Activated CD8-positive, alpha-beta memory T cell treated with anti-CD3 and anti-CD28 coated beads, Interleukin-2, amount 50 U/mL, for 1 hour (primary cell): ENCODE measurements around the gene CBFA2T2.
A peak's percentile ranks its signal among the peaks of the same experiment; 100 is the strongest.
"Not testable (repeated sequence)": the region's sequence is repeated elsewhere in the genome, so short reads cannot be mapped to it uniquely, and the experiment has no call there.

Experiments used
- DNase-seq: peaks from one replicate; pipeline ENCODE4 v3.0.0-alpha.2; 2020; ENCODE audit errors: extremely low read depth

CBFA2T2 gene

DNA sequence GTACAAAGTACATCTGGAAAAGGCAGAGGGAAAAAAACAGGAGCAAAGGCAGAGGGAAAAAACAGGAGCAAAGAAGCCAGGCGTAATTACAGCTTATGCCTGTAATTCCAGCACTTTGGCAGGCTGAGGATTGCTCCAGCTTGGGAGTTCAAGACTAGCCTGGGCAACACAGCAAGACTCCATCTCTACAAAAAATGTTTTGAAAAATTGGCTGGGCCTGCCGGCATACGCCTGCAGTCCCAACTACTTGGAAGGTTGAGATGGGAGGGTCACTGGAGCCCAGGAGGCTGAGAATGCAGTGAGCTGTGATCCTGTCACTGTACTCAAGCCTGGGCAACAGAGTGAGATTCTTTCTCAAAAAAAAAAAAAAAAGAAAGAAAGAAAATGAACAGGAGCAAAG lies 19.0 kb upstream of the CBFA2T2 start:
- no peak for DNase-seq

DNA sequence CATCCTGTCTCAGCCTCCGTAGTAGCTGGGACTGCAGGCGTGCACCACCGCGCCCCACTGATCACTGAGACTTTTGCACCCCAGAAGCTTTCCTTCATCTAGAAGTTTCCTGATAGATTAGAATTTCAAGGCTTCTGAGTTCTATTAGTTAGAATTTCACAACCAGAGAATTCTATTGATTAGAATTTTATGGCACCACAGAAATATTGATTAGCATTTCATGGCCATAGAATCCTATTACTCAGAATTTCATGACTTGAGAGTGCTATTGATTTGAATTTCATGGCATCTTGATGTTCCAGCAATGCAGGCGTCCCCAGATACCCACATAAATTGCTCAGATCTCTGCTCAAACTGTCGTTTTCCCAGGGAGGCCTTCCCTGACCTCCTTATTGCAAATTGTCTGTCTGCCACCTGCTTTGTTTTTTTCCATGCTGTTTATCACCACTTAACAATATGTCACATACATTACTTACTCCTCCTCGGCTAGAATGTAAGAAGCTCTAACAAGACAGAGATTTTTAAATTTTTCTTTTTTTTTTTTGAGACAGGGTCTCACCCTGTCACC lies 16.9 kb upstream of the CBFA2T2 start:
- DNase-seq: no peak

DNA sequence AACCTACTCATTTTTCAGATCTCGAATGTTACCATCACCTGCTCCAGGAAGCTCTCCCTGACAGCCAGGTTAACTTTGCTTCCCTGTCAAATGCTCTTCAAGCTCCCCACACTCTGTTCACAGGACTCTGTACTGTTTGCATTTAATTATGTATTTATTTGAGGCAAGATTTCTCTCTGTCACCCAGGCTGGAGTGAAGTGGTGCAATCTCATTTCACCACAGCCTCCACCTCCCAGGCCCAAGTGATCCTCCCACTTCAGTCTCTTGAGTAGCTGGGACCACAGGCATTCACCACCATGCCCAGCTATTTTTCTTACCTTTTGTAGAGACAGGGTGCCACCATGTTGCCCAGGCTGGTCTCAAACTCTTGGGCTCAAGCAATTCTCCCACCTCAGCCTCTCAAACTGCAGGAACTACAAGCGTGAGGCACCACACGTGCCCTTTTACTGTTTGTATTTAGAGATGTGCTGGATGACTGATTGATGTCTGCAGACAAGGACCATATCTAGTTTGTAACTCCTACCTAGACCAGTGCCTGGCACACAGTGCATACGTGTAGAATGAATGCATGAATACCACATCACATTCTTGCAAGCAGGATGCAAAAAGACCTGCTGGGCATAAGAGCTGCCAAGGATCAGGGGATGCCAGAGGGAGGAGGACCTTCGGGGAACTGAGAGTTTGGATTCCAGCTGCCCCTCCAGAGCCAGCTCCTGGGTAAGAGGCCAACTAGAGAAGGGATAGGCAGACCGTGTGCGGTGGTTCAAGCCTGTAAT lies 15.6 kb upstream of the CBFA2T2 start:
- no peak for DNase-seq

DNA sequence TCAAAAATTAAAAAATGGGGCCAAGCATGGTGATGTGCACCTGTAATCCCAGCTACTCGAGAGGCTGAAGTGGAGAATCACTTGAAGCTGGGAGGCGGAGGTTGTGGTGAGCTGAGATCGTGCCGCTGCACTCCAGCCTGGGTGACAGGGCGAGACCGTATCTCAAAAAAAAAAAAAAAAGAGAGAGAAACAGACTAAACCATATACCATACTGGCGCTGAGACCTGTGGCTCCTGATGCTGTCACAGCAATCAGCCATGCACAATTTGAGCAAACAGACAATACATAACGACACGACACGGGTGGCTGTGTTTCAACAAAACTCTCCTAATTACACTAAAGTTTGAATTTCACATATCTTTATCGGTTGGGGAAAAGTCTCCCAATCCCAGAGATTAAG lies 14.9 kb upstream of the CBFA2T2 start:
- no peak for DNase-seq

DNA sequence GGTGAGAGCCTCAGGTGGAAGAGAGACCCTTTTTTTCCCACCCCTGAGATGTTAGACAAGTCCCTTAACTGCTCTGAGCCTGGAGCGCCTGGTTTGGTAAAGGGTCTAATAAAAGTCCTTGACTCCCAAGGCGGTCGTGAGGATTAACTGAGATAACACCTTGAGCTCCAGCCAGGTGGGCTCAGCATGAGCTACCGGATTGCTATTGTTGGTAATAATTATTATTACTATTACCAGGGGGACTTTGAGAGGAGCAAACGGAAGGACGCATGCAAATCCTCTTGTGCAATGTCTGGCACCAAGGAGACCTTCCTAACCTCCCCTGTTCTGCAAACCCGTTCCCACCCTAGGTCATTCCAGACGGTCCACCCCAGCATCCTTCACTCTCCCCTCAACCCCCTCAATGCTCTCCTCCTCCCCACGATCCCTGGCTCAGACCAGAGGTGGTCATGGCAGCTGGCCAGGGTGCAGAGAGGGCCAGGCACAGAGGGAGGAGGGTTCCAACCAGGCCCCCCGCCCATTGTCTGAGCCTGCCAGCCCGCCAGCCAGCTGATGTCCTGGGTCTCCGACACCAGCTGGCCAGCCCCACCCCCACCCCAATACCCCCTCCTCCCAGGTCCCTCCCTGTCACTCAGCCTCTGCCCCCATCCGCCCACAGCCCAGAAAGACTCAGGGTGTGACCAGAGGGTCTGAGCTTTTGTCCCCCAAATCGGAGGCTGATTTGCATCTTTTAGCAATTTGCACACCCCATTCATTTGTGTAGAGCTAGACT lies 14.3 kb upstream of the CBFA2T2 start:
- no peak for DNase-seq

DNA sequence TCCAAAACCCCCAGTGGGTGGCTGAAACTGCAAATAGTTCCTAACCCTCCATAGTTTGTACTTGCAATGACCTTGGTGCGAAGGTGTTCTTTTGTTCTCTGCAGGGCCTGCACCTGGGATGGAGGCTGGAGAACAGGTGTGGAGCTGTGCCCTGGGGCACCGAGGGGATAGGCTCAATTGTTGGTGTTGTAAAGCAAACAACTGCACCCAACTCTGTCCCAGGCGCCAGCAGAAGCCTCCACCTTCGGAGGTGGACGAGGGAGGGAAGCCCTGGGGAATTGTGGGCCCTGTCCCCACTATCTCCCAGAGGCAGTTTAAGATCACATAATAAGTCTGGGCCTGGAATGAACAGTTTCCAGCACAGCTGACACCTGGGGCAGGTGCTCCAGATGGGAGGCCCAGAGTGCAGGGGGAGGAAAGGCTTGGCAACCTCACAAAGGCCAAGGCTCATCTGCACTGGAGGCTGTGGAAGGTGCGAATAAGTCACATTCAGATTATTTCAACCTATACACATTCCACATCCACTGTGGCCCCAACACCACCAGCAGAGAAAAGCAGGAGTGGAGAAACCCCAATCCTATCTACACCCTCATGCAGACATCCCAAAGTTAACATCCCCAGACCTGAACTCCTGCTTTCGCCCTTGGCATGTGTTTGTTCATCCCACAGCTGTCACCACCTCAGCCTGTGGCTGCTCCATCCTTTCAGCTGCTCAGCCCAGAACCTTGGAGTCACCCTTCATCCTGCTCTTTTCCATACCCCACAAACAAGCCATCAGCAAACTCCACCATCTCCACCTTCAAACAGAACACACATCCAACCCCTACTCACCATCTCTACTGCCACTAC lies 12.3 kb upstream of the CBFA2T2 start:
- no peak for DNase-seq

DNA sequence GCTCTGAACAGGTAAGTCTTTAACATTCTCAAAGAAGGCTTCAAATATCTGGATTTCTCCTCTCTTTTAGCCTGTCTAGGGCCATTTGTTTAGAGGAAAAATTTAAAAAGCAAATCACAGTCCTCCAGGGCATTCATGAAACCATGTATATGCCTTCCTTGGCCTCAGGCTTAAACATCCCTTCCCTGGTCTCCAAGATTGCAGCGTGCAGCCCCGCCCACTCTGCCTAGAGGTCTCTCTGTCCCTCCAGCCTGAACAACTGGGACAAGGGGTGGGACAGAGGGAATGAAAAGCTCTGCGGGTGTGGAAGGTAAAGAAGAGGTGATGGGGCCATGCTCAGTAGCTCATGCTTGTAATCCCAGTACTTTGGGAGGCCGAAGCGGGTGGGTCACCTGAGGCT lies 9.8 kb upstream of the CBFA2T2 start:
- no peak for DNase-seq

DNA sequence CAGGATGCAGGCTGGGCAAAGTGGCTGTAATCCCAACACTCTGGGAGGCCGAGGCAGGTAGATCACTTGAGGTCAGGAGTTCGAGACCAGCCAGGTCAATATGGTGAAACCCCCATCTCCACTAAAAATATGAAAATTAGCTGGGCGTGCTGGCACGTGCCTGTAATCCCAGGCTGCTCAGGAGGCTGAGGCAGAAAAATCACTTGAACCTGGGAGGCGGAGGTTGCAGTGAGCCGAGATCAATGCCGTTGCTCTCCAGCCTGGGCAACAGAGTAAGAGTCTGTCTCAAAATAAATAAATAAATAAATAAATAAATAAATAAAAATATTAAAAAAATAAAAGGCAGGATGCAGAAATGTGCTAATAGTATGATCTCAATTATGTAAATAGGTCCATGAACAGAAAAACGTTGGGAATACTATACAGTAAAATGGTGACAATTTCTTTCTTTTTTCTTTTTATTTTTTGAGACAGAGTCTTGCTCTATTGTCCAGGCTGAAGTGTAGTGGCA lies 8.4 kb upstream of the CBFA2T2 start:
- DNase-seq: no peak

DNA sequence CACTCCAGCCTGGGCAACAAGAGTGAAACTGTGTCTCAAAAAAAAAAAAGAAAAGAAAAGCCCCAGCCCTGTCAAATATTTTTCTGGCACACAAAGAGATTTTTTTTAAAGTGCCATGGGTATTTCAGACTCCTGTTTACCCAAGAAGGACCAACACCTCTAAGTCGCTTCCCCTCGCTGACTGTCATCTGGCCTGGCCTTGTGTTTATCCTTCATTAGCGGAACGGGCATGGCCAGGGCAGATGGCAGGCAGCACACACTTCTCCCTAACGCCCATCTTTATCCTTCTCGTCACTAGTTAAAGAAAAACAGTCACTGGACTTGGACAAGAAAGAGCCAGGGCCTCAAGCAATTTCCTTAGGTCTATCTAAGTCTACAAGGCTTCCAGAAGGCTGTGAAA lies 7.3 kb upstream of the CBFA2T2 start:
- DNase-seq: no peak

DNA sequence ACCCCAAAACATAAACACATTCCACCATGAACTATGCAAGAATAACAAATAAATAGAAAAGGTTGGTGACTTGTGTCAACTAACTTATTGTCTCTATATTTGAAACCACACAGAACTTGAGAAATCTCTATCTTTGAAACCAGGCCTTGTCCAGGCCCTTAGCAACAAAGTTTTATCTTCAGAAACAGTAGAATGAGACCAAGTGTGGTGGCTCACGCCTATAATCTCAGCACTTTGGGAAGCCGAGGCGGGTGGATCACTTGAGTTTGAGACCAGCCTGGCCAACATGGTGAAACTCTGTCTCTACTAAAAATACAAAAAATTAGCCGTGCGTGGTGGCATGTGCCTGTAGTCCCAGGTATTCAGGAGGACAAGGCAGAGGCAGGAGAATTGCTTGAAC lies 6.7 kb upstream of the CBFA2T2 start:
- DNase-seq: not testable (repeated sequence)

DNA sequence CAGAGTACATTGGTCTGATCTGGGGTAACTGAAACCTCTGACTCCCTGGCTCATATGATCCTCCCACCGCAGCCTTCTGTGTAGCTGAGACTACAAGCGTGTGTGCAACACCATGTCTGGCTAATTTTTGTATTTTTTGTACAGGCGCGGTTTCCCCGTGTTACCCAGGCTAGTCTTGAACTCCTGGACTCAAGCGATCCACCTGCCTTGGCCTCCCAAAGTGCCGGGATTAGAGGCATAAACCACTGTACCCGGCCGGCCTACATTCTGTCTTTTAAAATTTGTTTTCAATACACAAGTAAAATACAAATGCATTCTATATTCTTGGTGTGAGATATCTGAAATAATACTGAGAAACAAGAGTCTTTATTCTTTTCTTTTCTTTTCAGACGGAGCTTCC lies 1.7 kb upstream of the CBFA2T2 start:
- no peak for DNase-seq

DNA sequence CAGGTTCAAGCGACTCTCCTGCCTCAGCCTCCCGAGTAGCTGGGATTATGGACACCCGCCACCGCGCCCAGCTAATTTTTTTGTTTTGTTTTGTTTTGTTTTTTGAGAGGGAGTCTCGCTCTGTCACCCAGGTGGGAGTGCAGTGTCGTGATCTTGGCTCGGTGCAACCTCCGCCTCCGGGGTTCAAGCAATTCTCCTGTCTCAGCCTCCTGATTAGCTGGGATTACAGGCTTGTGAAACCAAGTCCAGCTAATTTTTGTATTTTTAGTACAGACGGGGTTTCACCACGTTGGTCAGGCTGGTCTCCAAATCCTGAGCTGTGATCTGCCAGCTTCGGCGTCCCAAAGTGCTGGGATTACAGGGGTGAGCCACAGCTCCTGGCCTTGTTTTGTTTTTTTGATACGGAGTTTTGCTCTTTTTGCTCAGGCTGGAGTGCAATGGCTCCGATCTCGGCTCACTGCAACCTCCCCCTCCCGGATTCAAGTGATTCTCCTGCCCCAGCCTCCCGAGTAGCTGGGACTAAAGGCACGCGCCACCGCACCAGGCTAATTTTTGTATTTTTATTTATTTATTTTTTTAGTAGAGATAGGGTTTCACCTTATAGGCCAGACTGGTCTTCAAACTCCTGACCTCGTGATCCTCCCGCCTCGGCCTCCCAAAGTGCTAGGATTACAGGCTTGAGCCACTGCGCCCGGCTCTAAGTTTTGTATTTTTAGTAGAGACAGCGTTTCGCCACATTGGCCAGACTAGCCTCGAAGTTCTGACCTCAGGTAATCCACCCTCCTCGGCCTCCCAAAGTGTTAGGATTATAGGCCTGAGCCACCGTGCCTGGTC lies 1.0 kb upstream of the CBFA2T2 start:
- not testable (repeated sequence) for DNase-seq

DNA sequence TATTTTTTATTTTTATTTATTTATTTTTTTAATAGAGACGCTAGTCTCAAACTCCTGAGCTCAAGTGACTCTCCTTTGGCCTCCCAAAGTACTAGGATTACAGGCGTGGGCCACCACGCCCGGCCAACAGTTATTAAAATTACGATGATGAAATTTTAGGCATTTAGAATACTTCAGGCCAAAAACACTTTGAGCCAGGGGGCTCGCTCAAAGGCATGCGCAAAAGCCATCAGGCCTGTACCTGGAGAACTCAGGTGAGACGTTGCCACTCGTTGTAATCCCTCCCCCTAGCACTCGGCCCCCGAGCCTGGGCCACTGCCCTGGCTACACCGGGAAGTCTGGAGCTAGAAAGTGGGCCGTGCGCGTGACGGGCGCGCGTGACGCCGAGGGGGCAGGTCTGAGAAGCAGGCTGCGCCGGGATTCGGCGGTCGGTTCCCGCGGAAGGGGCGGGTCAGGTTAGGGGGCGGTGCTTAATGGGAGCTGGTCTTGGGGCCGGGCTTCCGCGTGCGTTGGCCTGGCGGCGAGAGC lies 337 bp upstream of the CBFA2T2 start:
- DNase-seq: peak; percentile 93

DNA sequence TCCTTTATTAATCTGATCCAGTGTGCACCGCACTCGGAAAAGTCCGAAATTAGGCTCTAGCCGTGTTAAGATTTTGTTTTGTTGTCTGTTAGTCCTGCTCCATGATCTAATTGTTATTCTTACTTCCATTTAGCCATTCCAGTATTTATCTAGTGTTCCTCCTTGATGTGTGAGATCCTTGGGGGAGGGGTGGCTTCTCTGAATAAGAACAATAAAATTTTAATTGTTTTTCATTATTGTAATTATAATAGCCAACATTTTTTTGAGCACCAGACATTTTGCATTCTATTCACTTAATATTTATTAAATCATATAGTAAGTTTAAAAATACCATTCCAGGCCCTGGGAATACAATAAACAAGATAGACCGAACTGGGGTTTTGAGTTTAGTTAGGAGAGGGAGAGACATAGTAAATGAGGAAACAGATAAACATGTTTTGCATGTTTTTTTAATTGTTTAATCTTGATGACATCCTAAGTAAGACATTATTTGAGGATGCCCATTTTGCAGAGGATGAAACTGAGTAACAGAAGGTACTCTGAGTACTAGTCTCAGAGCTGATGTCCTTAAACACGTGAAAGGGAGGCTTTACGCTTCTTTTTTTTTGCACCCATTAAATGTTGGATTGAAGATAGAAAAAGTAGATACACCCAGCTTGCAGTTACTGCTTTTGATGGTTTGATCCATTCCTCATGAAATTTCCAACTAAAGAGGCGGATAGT lies 1.2 kb downstream of the CBFA2T2 start:
- no peak for DNase-seq

DNA sequence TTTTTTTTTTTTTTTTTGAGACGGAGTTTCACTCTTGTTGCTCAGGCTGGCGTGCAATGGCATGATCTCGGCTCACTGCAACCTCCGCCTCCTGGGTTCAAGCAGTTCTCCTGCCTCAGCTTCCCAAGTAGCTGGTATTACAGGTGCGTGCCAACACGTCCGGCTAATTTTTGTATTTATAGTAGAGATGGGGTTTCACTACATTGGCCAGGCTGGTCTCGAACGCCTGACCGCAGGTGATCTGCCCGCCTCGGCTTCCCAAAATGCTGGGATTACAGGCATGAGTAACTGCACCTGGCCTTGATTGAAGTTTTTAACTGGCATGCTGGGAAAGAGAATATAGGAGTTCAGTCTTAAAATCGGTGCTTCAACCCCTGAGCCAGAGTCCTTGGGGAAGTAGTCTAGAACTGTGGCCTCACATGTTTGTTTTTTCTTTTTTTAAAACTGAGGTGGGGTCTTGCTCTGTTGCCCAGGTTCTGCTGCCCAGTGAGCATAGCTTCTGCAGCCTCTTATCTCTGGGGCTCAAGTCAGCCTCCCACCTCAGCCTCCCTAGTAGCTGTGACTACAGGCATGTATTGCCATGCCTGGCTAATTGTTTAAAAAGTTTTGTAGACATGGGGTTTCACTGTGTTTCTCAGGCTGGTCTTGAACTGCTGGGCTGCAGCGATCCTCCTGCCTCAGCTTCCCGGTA lies 3.3 kb downstream of the CBFA2T2 start:
- no peak for DNase-seq

DNA sequence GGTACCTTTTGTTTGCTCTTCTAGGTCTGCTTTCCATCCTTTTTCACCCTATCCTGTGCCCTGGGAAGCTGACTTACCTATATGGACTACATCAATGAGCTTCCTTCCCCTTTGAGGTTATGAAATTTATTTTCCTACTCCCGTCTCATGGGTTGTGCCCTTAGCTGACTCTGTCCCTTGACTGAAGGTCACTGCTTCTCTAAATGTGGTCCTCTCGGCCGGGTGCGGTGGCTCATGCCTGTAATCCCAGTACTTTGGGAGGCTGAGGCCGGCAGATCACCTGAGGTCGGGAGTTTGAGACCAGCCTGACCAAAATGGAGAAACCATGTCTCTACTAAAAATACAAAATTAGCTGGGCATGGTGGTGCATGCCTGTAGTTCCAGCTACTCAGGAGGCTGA lies 6.9 kb downstream of the CBFA2T2 start:
- not testable (repeated sequence) for DNase-seq

DNA sequence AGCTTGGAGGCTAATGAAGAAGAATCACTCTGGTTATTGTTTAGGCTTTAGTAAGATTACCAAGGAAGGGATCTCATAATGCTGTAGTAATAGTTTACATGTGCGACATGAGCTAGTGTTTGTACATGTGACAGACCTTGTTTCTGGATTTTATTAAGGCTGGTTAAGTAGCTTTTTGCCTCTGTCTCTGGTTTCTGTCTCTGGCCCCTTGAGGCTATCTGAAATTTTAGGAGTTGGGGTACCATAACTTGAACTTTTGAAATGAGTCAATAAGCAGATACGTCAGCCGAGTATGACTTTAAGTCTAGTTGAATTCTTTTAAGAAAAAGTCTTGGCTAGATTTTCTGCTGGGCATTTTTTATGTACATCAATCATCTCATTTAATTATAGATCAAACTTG lies 9.5 kb downstream of the CBFA2T2 start:
- no peak for DNase-seq

DNA sequence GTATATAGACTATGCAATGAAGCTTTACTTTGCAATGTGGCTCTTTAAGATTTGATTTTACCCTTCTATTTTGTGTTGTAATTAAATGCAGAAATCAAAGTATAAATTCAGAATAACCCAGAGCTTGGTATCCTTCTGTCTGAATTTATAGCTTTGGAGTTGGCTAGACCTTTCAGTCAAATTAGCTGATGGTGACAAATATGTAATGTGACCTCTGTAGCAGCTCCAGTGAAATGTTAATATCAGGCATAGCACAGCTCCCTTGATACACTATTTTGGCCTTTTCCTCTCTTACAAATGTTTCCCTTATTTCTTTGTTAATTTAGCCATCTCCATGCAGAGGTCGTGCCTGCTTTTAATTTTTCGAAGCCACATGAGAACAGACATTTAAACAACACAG lies 11.1 kb downstream of the CBFA2T2 start:
- no peak for DNase-seq

DNA sequence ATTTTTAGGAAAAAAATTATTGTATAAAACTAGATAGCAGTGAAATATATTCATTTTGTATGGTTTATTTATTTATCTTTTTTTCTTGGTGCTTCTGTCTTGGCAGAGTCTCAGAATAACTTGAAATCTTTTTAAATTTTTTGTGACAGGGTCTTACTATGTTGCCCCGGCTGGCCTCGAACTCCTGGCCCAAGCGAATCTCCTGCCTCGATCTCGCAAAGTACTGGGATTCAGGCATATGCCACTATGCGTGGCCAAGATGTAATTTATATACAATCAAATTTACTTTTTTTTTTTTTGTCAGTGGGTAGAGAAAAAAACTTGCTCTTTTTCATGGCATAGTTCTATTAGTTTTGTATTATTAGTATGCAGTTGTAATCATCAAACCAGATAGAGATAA lies 13.7 kb downstream of the CBFA2T2 start:
- DNase-seq: no peak
